Lower leg skin (tissue), 3 donors: ENCODE results near the gene ALDH1A2.

Source experiments
- CTCF ChIP-seq, 3 donors: fragments of 450-650 bp; IDR thresholded peaks; one replicate each; pipeline ENCODE4 v1.5.1; 2016; ENCODE audit warnings: antibody characterized with exemption in 3 of 3, mild to moderate bottlenecking in 3 of 3, moderate library complexity in 2 of 3
- POLR2A ChIP-seq, 2 donors: fragments of 450-650 bp; IDR thresholded peaks; one replicate each; pipeline ENCODE4 v1.6.1; 2016 to 2017; ENCODE audit warnings: antibody characterized with exemption in 2 of 2, mild to moderate bottlenecking in 1 of 2, moderate library complexity in 1 of 2

GRCh38 chr15:57920911-57921310 lies 144.6 kb downstream of the ALDH1A2 start:
- TF ChIP-seq CTCF (IDR thresholded peaks at IDR 0.05) (no peak), POLR2A (IDR thresholded peaks at IDR 0.05) (no peak)
